Neural crest cell (in vitro differentiated cells): ENCODE measurements around the gene ENTPD5. TPM values are rescaled to one million over a fixed set of nuclear protein-coding genes. Genes with fewer than 3 reads are reported as not detected.

Experiments
- DNase-seq: peaks from one replicate; pipeline ENCODE4 v3.0.0; 2021; ENCODE audit warnings: low read depth, mixed read lengths, low spot score
- H3K27ac Mint-ChIP-seq: one replicate; pipeline ENCODE4 v1.8.0; 2021; ENCODE audit warnings: mild to moderate bottlenecking, mixed read lengths; ENCODE audit not compliant: unreplicated experiment
- H3K27me3 Mint-ChIP-seq: 2 replicates; pipeline ENCODE4 v1.8.0; 2021; ENCODE audit warnings: low read depth, mild to moderate bottlenecking, mixed read lengths
- H3K36me3 Mint-ChIP-seq: 2 replicates; pipeline ENCODE4 v1.8.0; 2021; ENCODE audit warnings: low read depth, mild to moderate bottlenecking, mixed read lengths
- H3K4me1 Mint-ChIP-seq: 2 replicates; pipeline ENCODE4 v1.8.0; 2021; ENCODE audit warnings: mixed read lengths
- H3K4me3 Mint-ChIP-seq: one replicate; pipeline ENCODE4 v1.8.0; 2021; ENCODE audit warnings: mild to moderate bottlenecking, mixed read lengths
- H3K9me3 Mint-ChIP-seq: 2 replicates; pipeline ENCODE4 v1.8.0; 2021; ENCODE audit warnings: mixed read lengths
- CTCF ChIP-seq: fragments of 200-600 bp; sonication (generic); conservative IDR thresholded peaks from 2 replicates; pipeline ENCODE4 v1.5.0; 2021; ENCODE audit warnings: antibody characterized with exemption, mild to moderate bottlenecking
- total RNA-seq: library from RNA; stranded (reverse); gene quantifications from 2 replicates; pipeline ENCODE4 v1.2.1, GENCODE V29; 2021

The ENTPD5 gene
- total RNA-seq, 1 donor from 2014 or later, result 9.5 TPM

- DNase-seq, result no peak
- no peaks in the 10 kb centered on the region for H3K27me3 Mint-ChIP-seq
- H3K36me3 Mint-ChIP-seq, result peaks cover 25% of the 10 kb centered on the region
- H3K27ac Mint-ChIP-seq, result no peak overlapping the region
- no peak for TF ChIP-seq CTCF
- no peaks in the 10 kb centered on the region for H3K4me1 Mint-ChIP-seq
- H3K4me3 Mint-ChIP-seq, result no peak overlapping the region
- no peaks in the 10 kb centered on the region for H3K9me3 Mint-ChIP-seq
These were observed 105.8 kb downstream of the ENTPD5 start for GRCh38 chr14:73913256-73913655.

GRCh38 chr14:73909681-73910080 lies 109.4 kb downstream of the ENTPD5 start:
- Mint-ChIP-seq H3K27ac (no peak overlapping the region), H3K27me3 (no peaks in the 10 kb centered on the region), H3K9me3 (no peaks in the 10 kb centered on the region), H3K4me1 (no peaks in the 10 kb centered on the region), H3K36me3 (peaks cover 28% of the 10 kb centered on the region), H3K4me3 (no peak overlapping the region)
- TF ChIP-seq CTCF, result no peak
- DNase-seq, result no peak

Other genes with a start within 250 kb of the ENTPD5 start
- 6.0 and 6.2 TPM in 2 replicates for gene PTGR2, start 167.5 kb downstream of the ENTPD5 start, total RNA-seq
- gene ZNF410, start 132.4 kb downstream of the ENTPD5 start, total RNA-seq, result 50.5 and 53.0 TPM in 2 replicates
- 2.8 and 3.3 TPM in 2 replicates for gene FAM161B, start 69.2 kb downstream of the ENTPD5 start, total RNA-seq
- 15.5 TPM in 2 replicates for gene COQ6, start 69.0 kb downstream of the ENTPD5 start, total RNA-seq
- 2.7 and 3.1 TPM in 2 replicates for gene BBOF1, start 61 bp upstream of the ENTPD5 start, total RNA-seq
- gene ALDH6A1, start 65.2 kb upstream of the ENTPD5 start, total RNA-seq, result 30.3 and 31.2 TPM in 2 replicates
- 22.3 and 22.4 TPM in 2 replicates for gene LIN52, start 65.7 kb upstream of the ENTPD5 start, total RNA-seq
- gene VSX2, start 220.2 kb upstream of the ENTPD5 start, total RNA-seq, result 0.89 and 1.2 TPM in 2 replicates